PC-3 (cell line): Measurements from ENCODE around the gene PLCB4. TPM values are rescaled to one million over a fixed set of nuclear protein-coding genes. Genes with fewer than 3 reads are reported as not detected.

ENCODE experiments used
- ATAC-seq: fragments of 200-7000 bp; cut with Tn5 transposase; 2 replicates; pipeline ENCODE4 v1.9.1; 2020; ENCODE audit warnings: mild to moderate bottlenecking, moderate library complexity
- BruUV-seq: library from RNA; stranded (reverse); fragments of 400-500 nt; replicated peaks from 2 replicates; lab custom pipeline; 2021; lab: Mats Ljungman, UMichigan
- CTCF ChIA-PET: fragments of 300-600 bp; sonication (Branson Sonifier 250); formaldehyde crosslinking; loops from one replicate; lab custom pipeline; 2022; ENCODE audit warnings: antibody characterized with exemption; lab: Charles Lee
- POLR2A ChIA-PET: fragments of 300-600 bp; sonication (Branson Sonifier 250); formaldehyde crosslinking; loops from one replicate; lab custom pipeline; 2022; ENCODE audit warnings: antibody characterized with exemption; ENCODE audit not compliant: unreplicated experiment; lab: Charles Lee
- DNase-seq: peaks from one replicate; pipeline ENCODE4 v3.0.0-alpha.2; 2015
- H2AFZ ChIP-seq: fragments of 300-600 bp; sonication (generic); 2 replicates; pipeline ENCODE4 v1.6.0; 2016; ENCODE audit warnings: antibody characterized with exemption, low read length
- H3F3A ChIP-seq: fragments of 300-600 bp; sonication (generic); one replicate; pipeline ENCODE4 v1.6.0; 2017; ENCODE audit warnings: antibody characterized with exemption, low read length, control low read depth, mild to moderate bottlenecking; ENCODE audit not compliant: unreplicated experiment
- H3K27ac ChIP-seq: fragments of 300-600 bp; sonication (generic); 2 replicates; pipeline ENCODE4 v1.5.1; 2016; ENCODE audit warnings: mild to moderate bottlenecking, low read length
- H3K27me3 ChIP-seq: fragments of 300-600 bp; sonication (generic); 2 replicates; pipeline ENCODE4 v1.6.1; 2016; ENCODE audit warnings: low read length, mixed read lengths
- H3K36me3 ChIP-seq: fragments of 300-600 bp; sonication (generic); 2 replicates; pipeline ENCODE4 v1.6.1; 2016; ENCODE audit warnings: low read depth, mixed run types, low read length, mixed read lengths
- H3K4me1 ChIP-seq: fragments of 300-600 bp; sonication (generic); 2 replicates; pipeline ENCODE4 v1.5.1; 2016; ENCODE audit warnings: low read length; ENCODE audit not compliant: insufficient read depth
- H3K4me2 ChIP-seq: fragments of 300-600 bp; sonication (generic); 2 replicates; pipeline ENCODE4 v1.6.0; 2016; ENCODE audit warnings: low read length
- H3K4me3 ChIP-seq: fragments of 300-600 bp; sonication (generic); 2 replicates; pipeline ENCODE4 v1.5.1; 2016; ENCODE audit warnings: mild to moderate bottlenecking, low read length, mixed read lengths
- H3K79me2 ChIP-seq: fragments of 300-600 bp; sonication (generic); 2 replicates; pipeline ENCODE4 v1.6.1; 2017; ENCODE audit warnings: low read length, mixed read lengths
- H3K9ac ChIP-seq: fragments of 300-600 bp; sonication (generic); 2 replicates; pipeline ENCODE4 v1.6.0; 2016; ENCODE audit warnings: mild to moderate bottlenecking, low read length
- H3K9me2 ChIP-seq: fragments of 300-600 bp; sonication (generic); replicated peaks from 2 replicates; pipeline ENCODE4 v1.6.1; 2016; ENCODE audit warnings: mixed run types, low read length, mixed read lengths
- H3K9me3 ChIP-seq: fragments of 300-600 bp; sonication (generic); 2 replicates; pipeline ENCODE4 v1.6.1; 2016; ENCODE audit warnings: low read length, mixed read lengths
- H4K20me1 ChIP-seq: fragments of 300-600 bp; sonication (generic); 2 replicates; pipeline ENCODE4 v1.6.1; 2016; ENCODE audit warnings: low read length, mixed read lengths
- EZH2 ChIP-seq: fragments of 300-600 bp; sonication (generic); IDR thresholded peaks from one replicate; pipeline ENCODE4 v1.6.1; 2017; ENCODE audit warnings: antibody characterized with exemption, mild to moderate bottlenecking, low read length; ENCODE audit not compliant: unreplicated experiment
- EZH2phosphoT487 ChIP-seq: fragments of 300-600 bp; sonication (generic); IDR thresholded peaks from 2 replicates; pipeline ENCODE4 v1.6.1; 2018; ENCODE audit warnings: mild to moderate bottlenecking, antibody characterized with exemption, low read length, borderline replicate concordance
- intact Hi-C: fragments of 100-400 bp; cut with micrococcal nuclease; formaldehyde crosslinking; loops from 2 replicates; pipeline ENCODE4 v1.9.0; 2023
- total RNA-seq: library from RNA; depleted of rRNA; stranded (reverse); fragments of >200 nt; gene quantifications from 2 replicates; pipeline ENCODE4 v1.2.3, GENCODE V29; 2014
- TF ChIP-seq, protein P1 (sequence below): fragments of 300-600 bp; sonication (generic); conservative IDR thresholded peaks from 2 replicates; pipeline ENCODE4 v1.5.1; 2017; ENCODE audit warnings: antibody characterized with exemption, low read depth, mild to moderate bottlenecking, low read length

PLCB4 gene
- total RNA-seq, 1 experiment from 2014 or later, result 25.4 TPM

DNA sequence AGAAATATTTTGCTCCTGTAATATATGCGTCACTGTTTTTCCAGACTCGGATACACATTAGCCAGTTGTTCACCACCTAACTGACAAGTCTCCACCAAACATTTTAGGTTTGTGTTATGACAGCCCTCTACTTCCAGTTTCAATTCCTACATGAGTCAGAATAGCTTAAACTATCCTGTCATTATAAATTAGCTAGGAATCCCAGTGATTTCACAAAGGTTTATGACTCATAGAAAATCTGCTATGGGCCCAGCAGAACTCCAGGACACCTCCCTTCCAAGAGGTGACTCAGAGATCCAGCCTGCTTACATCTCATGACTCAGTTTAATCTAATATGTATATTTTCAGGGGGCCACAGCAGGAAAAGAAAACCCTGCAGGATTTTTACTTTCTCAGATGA is 17.4 kb upstream of the PLCB4 start:
- Histone ChIP-seq H3K27ac (peak overlapping the region; percentile 79), H3K36me3 (no peaks in the 10 kb centered on the region), H3K27me3 (no peaks in the 10 kb centered on the region), H3K4me1 (peaks cover 30% of the 10 kb centered on the region), H3K4me3 (peak overlapping the region; percentile 44), H3K9ac (peak overlapping the region; percentile 44; the same call in 1 of the 2 replicates), H3K79me2 (no peaks in the 10 kb centered on the region), H3K9me2 (no peaks in the 10 kb centered on the region), H4K20me1 (no peaks in the 10 kb centered on the region), H3F3A (peaks cover 11% of the 10 kb centered on the region), H3K4me2 (peak overlapping the region; percentile 75), H3K9me3 (no peaks in the 10 kb centered on the region), H2AFZ (no peak overlapping the region)
- ATAC-seq (peak; percentile 96), DNase-seq (peak; percentile 99)
- intact Hi-C loops, result loop anchor here (1.0 to 5.0 kb wide), 3 partner anchors 18 to 191 kb away; partner anchors contain the start of gene PLCB4
- POLR2A ChIA-PET, result no interaction called here
- TF ChIP-seq, protein P1, sequence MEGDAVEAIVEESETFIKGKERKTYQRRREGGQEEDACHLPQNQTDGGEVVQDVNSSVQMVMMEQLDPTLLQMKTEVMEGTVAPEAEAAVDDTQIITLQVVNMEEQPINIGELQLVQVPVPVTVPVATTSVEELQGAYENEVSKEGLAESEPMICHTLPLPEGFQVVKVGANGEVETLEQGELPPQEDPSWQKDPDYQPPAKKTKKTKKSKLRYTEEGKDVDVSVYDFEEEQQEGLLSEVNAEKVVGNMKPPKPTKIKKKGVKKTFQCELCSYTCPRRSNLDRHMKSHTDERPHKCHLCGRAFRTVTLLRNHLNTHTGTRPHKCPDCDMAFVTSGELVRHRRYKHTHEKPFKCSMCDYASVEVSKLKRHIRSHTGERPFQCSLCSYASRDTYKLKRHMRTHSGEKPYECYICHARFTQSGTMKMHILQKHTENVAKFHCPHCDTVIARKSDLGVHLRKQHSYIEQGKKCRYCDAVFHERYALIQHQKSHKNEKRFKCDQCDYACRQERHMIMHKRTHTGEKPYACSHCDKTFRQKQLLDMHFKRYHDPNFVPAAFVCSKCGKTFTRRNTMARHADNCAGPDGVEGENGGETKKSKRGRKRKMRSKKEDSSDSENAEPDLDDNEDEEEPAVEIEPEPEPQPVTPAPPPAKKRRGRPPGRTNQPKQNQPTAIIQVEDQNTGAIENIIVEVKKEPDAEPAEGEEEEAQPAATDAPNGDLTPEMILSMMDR, result no peak
- no peak for TF ChIP-seq EZH2phosphoT487
- TF ChIP-seq EZH2, result no peak
- BruUV-seq, result no TSS peak
- CTCF ChIA-PET, result interaction anchor here (0.6 to 0.7 kb wide), 3 partner anchors 20 to 357 kb away, joined by 3 to 5 read pairs (median 3); no protein-coding TSS in a partner anchor

DNA sequence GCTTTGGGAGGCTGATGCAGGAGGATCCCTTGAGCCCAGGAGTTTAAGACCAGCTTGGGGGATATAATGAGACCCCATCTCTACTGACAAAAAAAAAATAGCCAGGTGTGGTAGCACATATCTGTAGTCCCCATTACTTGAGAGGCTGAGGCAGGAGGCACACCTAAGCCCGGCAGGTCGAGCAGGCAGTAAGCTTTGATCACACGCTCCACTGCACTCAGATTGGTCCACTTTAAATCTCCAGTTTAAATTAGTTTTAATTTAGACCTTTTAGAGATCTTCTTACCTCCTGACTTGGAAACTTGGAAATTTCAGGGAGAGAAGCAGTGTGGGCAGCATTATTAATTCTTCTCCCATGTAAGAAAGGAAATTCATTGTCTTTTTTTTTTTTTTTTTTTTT is 16.8 kb upstream of the PLCB4 start:
- Histone ChIP-seq H3K4me1 (peaks cover 30% of the 10 kb centered on the region), H3K9me2 (no peaks in the 10 kb centered on the region), H3K27me3 (no peaks in the 10 kb centered on the region), H3F3A (peaks cover 11% of the 10 kb centered on the region), H3K27ac (peak overlapping the region; percentile 79), H3K36me3 (no peaks in the 10 kb centered on the region), H3K9ac (peak overlapping the region; percentile 44), H3K9me3 (no peaks in the 10 kb centered on the region), H3K4me2 (peak overlapping the region; percentile 75), H3K79me2 (no peaks in the 10 kb centered on the region), H2AFZ (peak overlapping the region; percentile 7; the same call in 1 of the 2 replicates), H3K4me3 (peak overlapping the region; percentile 44), H4K20me1 (no peaks in the 10 kb centered on the region)
- TF ChIP-seq EZH2phosphoT487 (no peak), EZH2 (no peak)
- TF ChIP-seq, protein P1, result no peak
- BruUV-seq, result no TSS peak
- ATAC-seq (peak; percentile 5), DNase-seq (no peak)
- ChIA-PET CTCF (interaction anchor here (0.6 to 0.7 kb wide), 3 partner anchors 20 to 356 kb away, joined by 3 to 5 read pairs (median 3); no protein-coding TSS in a partner anchor), POLR2A (interaction anchor here (0.7 kb wide), 1 partner anchor 141 kb away, joined by 17 read pairs; no protein-coding TSS in a partner anchor)
- intact Hi-C loops, result loop anchor here (5.0 kb wide), 1 partner anchor 120 kb away; no protein-coding TSS in a partner anchor

DNA sequence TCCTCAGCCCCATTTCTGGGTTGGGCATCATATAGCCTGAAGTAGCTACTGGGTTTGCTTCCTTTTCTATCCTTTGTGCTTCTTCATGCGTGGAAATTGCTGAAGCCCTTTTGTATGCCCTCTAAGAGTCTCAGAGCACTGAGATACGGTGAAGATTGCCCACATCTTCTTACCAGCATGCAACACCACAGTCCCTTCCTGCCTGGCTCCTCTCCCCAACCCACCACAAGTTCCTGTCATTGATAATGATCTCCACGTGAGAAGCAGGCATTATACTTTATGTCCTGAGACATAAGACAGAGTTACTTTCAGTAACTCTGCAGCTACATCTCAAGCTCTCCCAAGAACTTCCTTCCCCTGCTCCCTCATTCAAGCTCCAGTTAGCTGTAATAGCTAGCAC is 15.8 kb upstream of the PLCB4 start:
- Histone ChIP-seq H3K4me1 (peaks cover 30% of the 10 kb centered on the region), H2AFZ (no peak overlapping the region), H3K4me2 (no peak overlapping the region), H3K36me3 (no peaks in the 10 kb centered on the region), H3K27me3 (no peaks in the 10 kb centered on the region), H4K20me1 (no peaks in the 10 kb centered on the region), H3K4me3 (no peak overlapping the region), H3K9me3 (no peaks in the 10 kb centered on the region), H3K9ac (no peak overlapping the region), H3K27ac (no peak overlapping the region), H3K79me2 (no peaks in the 10 kb centered on the region), H3F3A (peaks cover 11% of the 10 kb centered on the region), H3K9me2 (no peaks in the 10 kb centered on the region)
- no peak for TF ChIP-seq EZH2phosphoT487
- no peak for TF ChIP-seq EZH2
- intact Hi-C loops, result loop anchor here (5.0 kb wide), 1 partner anchor 121 kb away; no protein-coding TSS in a partner anchor
- ATAC-seq (no peak), DNase-seq (no peak)
- ChIA-PET CTCF (no interaction called here), POLR2A (no interaction called here)
- BruUV-seq, result no TSS peak
